Measurements from ENCODE around the gene SNAP91. TPM values are rescaled to one million over a fixed set of nuclear protein-coding genes. Genes with fewer than 3 reads are reported as not detected.

SNAP91 gene
- total RNA-seq, 4 donors from 2014 or later: not detected

DNA sequence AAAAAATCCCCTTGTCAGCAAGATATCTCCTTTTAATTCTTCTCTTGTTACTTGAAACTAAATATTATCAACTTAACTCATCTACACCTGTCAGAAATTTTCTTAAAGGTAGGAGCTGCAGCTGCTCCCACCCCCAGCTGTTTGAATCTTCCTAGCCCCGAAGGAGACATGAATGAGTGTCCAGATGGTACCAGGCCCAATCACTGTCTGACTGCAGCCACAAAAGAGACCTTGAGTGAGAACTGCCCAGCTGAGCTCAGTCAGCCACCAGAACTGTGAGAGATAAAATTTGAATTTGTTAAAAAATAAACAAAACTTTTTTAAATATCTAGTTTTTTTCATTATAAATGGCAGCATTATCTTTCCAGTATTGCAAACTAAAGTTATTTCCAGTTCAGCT is 111.8 kb downstream of the SNAP91 start:
- 50% methylated on average over 1 of the region's 1 CpG for WGBS

DNA sequence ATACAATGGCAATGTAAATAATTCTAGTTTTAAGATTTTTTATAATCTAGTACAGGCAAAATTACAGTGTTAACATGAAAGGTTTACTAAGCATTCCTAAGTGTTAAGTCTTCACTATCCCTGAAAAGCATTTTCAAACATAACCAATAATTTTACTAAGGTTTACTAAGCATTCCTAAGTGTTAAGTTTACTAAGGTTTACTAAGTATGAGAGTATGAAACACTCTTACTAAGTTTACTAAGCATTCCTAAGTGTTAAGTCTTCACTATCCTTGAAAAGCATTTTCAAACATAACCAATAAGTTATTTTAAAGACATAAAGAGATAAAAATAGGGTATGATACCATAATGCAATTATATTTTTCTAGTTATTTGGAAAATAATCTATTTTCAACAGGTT is 114.0 kb downstream of the SNAP91 start:
- no peaks in the 10 kb centered on the region for H3K36me3 ChIP-seq
- no peaks in the 10 kb centered on the region for H3K9me3 ChIP-seq
- H3K27me3 ChIP-seq: no peaks in the 10 kb centered on the region
- H3K4me3 ChIP-seq: no peak overlapping the region
- TF ChIP-seq CTCF (IDR thresholded peaks at IDR 0.05) (no peak), POLR2A (IDR thresholded peaks at IDR 0.05) (no peak), EP300 (IDR thresholded peaks at IDR 0.05) (no peak), POLR2AphosphoS5 (IDR thresholded peaks at IDR 0.05) (no peak)
- DNase-seq (ENCODE audit: low spot score in 2 of 2): no peak
- no peaks in the 10 kb centered on the region for H3K4me1 ChIP-seq
- H3K27ac ChIP-seq: no peak overlapping the region

More for the DNA sequence above, 111.8 kb downstream of the SNAP91 start:
- Histone ChIP-seq H3K9me3 (no peaks in the 10 kb centered on the region), H3K36me3 (no peaks in the 10 kb centered on the region), H3K4me1 (no peaks in the 10 kb centered on the region), H3K27me3 (no peaks in the 10 kb centered on the region), H3K4me3 (no peak overlapping the region), H3K27ac (no peak overlapping the region)
- TF ChIP-seq CTCF (IDR thresholded peaks at IDR 0.05) (no peak), POLR2AphosphoS5 (IDR thresholded peaks at IDR 0.05) (no peak), EP300 (IDR thresholded peaks at IDR 0.05) (no peak), POLR2A (IDR thresholded peaks at IDR 0.05) (no peak)
- DNase-seq (ENCODE audit: low spot score in 2 of 2): no peak

- H3K27me3 ChIP-seq: no peaks in the 10 kb centered on the region
- H3K27ac ChIP-seq: no peak overlapping the region
- H3K9me3 ChIP-seq: no peaks in the 10 kb centered on the region
- no peaks in the 10 kb centered on the region for H3K36me3 ChIP-seq
- no peak overlapping the region for H3K4me3 ChIP-seq
- H3K4me1 ChIP-seq: no peaks in the 10 kb centered on the region
- TF ChIP-seq EP300 (IDR thresholded peaks at IDR 0.05) (no peak), POLR2AphosphoS5 (IDR thresholded peaks at IDR 0.05) (no peak), POLR2A (IDR thresholded peaks at IDR 0.05) (no peak), CTCF (IDR thresholded peaks at IDR 0.05) (no peak)
- DNase-seq (ENCODE audit: low spot score in 2 of 2): no peak
- 91% methylated on average over 9 of the region's 9 CpGs for WGBS
Measured at GRCh38 chr6:83593395-83593785, 115.5 kb downstream of the SNAP91 start.

- Histone ChIP-seq H3K27me3 (no peaks in the 10 kb centered on the region), H3K27ac (no peak overlapping the region), H3K4me1 (no peaks in the 10 kb centered on the region), H3K4me3 (no peak overlapping the region), H3K36me3 (no peaks in the 10 kb centered on the region), H3K9me3 (no peaks in the 10 kb centered on the region)
- no peak for DNase-seq (ENCODE audit: low spot score in 2 of 2)
- 78% methylated on average over 2 of the region's 2 CpGs for WGBS
- TF ChIP-seq POLR2A (IDR thresholded peaks at IDR 0.05): no peak
- TF ChIP-seq POLR2AphosphoS5 (IDR thresholded peaks at IDR 0.05): no peak
- TF ChIP-seq CTCF (IDR thresholded peaks at IDR 0.05): no peak
- TF ChIP-seq EP300 (IDR thresholded peaks at IDR 0.05): no peak
Measured at GRCh38 chr6:83592770-83593394, 116.0 kb downstream of the SNAP91 start.

DNA sequence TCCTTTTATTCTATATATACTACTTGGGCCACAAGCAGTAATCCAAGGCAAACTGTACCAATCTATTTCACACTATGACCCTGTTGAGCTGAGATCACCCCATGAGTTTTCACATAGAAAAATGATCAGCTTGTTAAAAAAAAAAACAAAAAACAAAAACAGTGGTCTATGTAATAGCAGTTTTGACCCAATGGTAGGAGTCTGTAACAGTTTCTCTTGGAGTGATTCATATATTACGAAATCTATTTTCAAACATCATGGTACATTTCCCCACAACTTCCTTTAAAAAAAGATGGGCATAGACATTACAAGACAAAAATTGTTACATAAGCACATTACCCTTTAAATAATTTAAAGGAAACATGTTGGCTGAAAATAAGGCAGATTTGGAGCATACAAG is 118.5 kb downstream of the SNAP91 start:
- H3K27ac ChIP-seq: no peak overlapping the region
- no peaks in the 10 kb centered on the region for H3K4me1 ChIP-seq
- no peak for DNase-seq (ENCODE audit: low spot score in 2 of 2)
- H3K36me3 ChIP-seq: no peaks in the 10 kb centered on the region
- TF ChIP-seq POLR2AphosphoS5 (IDR thresholded peaks at IDR 0.05) (no peak), EP300 (IDR thresholded peaks at IDR 0.05) (no peak), CTCF (IDR thresholded peaks at IDR 0.05) (no peak), POLR2A (IDR thresholded peaks at IDR 0.05) (no peak)
- H3K4me3 ChIP-seq: no peak overlapping the region
- H3K27me3 ChIP-seq: no peaks in the 10 kb centered on the region
- 3% methylated on average over 1 of the region's 1 CpG for WGBS
- no peaks in the 10 kb centered on the region for H3K9me3 ChIP-seq

Data from suprapubic skin (tissue), 4 donors.